C4-2B (cell line): ENCODE measurements around the gene TMEM30A.

Experiments used
- CTCF ChIP-seq: fragments of 450-650 bp; conservative IDR thresholded peaks from 2 replicates; pipeline ENCODE4 v1.5.1; 2017; ENCODE audit warnings: mild to moderate bottlenecking
- ZFX ChIP-seq: fragments of 450-650 bp; IDR thresholded peaks from 2 replicates; pipeline ENCODE4 v1.6.1; 2017

GRCh38 chr6:75318900-75319299 is 34.3 kb upstream of the TMEM30A start:
- TF ChIP-seq CTCF (no peak), ZFX (no peak)
